GM04503 (cell line): ENCODE data around the gene GNPTG.

Source experiments
- DNase-seq: peaks from one replicate; pipeline ENCODE4 v3.0.0-alpha.2; 2012; ENCODE audit warnings: low read depth

GNPTG gene

GRCh38 chr16:1347286-1347855 lies 4.4 kb upstream of the GNPTG start:
- DNase-seq: no peak

GRCh38 chr16:1347962-1348361 lies 3.8 kb upstream of the GNPTG start:
- DNase-seq: no peak

- DNase-seq: no peak
Measured at GRCh38 chr16:1348441-1348840, 3.3 kb upstream of the GNPTG start.

GRCh38 chr16:1348926-1349325 lies 2.8 kb upstream of the GNPTG start:
- DNase-seq: no peak

GRCh38 chr16:1349351-1349750 lies 2.4 kb upstream of the GNPTG start:
- DNase-seq: no peak

- DNase-seq: no peak
Measured at GRCh38 chr16:1349951-1350350, 1.8 kb upstream of the GNPTG start.

GRCh38 chr16:1350691-1351090 lies 1.0 kb upstream of the GNPTG start:
- no peak for DNase-seq

- DNase-seq: no peak
Measured at GRCh38 chr16:1351215-1351581, 533 bp upstream of the GNPTG start.

- DNase-seq: no peak
Measured at GRCh38 chr16:1354815-1355540, 3.2 kb downstream of the GNPTG start.

GRCh38 chr16:1355591-1355990 lies 3.9 kb downstream of the GNPTG start:
- no peak for DNase-seq

- DNase-seq: no peak
Measured at GRCh38 chr16:1356061-1356900, 4.5 kb downstream of the GNPTG start.

- DNase-seq: no peak
Measured at GRCh38 chr16:1357906-1358566, 6.3 kb downstream of the GNPTG start.

GRCh38 chr16:1361685-1362360 lies 10.1 kb downstream of the GNPTG start:
- no peak for DNase-seq

GRCh38 chr16:1362807-1363206 lies 11.1 kb downstream of the GNPTG start:
- no peak for DNase-seq

- DNase-seq: no peak
Measured at GRCh38 chr16:1363501-1364041, 11.8 kb downstream of the GNPTG start.

GRCh38 chr16:1364510-1364909 lies 12.8 kb downstream of the GNPTG start:
- DNase-seq: no peak

- DNase-seq: no peak
Measured at GRCh38 chr16:1366060-1366711, 14.5 kb downstream of the GNPTG start.

- DNase-seq: no peak
Measured at GRCh38 chr16:1366712-1367299, 15.1 kb downstream of the GNPTG start.

- no peak for DNase-seq
Measured at GRCh38 chr16:1367486-1368174, 15.9 kb downstream of the GNPTG start.
